GM21576 (cell line): ENCODE results near the gene CERS6.
"Not testable (repeated sequence)": the region's sequence is repeated elsewhere in the genome, so short reads cannot be mapped to it uniquely, and the experiment has no call there.

ENCODE experiments used
- ATAC-seq: cut with Tn5 transposase; IDR thresholded peaks from one replicate; pipeline ENCODE4 v1.9.1; 2021; ENCODE audit warnings: mild to moderate bottlenecking, moderate library complexity; ENCODE audit not compliant: unreplicated experiment

The CERS6 gene, protein sequence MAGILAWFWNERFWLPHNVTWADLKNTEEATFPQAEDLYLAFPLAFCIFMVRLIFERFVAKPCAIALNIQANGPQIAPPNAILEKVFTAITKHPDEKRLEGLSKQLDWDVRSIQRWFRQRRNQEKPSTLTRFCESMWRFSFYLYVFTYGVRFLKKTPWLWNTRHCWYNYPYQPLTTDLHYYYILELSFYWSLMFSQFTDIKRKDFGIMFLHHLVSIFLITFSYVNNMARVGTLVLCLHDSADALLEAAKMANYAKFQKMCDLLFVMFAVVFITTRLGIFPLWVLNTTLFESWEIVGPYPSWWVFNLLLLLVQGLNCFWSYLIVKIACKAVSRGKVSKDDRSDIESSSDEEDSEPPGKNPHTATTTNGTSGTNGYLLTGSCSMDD

DNA sequence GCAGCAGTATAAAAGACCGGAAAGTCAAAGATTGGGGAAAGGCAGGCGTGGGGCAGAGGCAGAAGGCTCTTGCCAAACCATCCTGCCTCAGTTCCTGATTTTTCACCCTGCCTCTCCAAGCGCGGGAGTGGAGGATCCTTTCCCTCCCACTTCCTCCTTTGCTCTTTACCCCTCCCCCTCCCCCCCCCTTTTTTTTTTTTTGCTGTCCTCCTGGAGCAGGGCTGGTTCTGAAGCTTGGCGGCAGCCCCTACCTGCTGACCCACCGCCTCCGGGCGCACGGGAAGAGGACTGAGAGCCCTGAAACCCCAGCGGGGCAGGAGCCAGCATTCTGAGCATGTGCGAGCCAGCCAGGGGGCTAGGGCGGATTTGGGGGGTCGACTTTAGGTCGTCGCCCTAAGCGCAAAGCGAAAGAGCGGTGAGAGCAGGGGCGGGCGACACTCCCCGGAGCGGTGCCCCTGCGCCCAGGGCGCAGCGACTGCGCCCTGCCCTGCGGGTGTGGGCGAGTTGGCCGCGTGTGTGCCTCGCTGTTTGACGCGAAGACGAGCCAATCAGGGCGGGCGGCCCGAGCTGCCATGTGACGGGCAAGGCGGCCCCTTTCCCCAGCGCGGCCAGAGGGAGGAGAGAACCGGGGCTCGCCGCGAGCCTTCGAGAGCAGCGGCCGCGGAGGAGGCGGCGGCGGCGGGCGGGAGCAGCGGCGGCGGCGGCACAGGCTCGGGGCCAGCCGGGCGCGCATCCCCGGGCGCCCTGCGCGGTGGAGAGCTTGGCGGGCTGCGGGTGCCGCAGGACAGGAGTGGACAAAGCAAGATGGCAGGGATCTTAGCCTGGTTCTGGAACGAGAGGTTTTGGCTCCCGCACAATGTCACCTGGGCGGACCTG is at the start of gene CERS6:
CERS6 (plus strand) TSS at position 628 of the 876 bp plus-strand sequence; CDS start at position 805, 177 bp downstream.
- peak; percentile 93 for ATAC-seq

DNA sequence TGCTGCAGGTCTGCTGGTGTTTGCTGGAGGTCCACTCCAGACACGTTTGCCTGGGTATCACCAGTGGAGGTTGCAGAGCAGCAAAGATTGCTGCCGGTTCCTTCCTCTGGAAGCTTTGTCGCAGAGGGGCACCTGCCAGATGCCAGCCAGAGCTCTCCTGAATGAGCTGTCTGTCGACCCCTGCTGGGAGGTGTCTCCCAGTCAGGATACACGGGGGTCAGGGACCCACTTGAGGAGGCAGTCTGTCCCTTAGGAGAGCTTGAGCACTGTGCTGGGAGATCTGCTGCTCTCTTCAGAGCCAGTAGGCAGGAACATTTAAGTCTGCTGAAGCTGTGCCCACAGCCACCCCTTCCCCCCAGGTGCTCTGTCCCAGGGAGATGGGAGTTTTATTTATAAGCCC is 43.8 kb upstream of the CERS6 start:
- not testable (repeated sequence) for ATAC-seq

DNA sequence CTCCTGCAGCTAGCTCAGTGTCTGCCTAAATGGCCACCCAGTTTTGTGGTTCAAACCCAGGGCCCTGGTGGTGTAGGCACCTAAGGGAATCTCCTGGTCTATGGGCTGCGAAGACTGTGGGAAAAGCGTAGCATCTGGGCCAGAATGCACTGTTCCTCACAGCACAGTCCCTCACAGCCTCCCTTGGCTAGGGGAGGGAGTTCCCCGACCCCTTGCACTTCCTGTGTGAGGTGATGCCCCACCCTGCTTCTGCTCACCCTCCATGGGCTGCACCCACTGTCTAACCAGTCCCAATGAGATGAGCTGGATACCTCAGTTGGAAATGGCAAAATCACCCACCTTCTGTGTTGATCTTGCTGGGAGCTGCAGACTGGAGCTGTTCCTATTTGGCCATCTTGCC is 43.0 kb upstream of the CERS6 start:
- ATAC-seq, result not testable (repeated sequence)

DNA sequence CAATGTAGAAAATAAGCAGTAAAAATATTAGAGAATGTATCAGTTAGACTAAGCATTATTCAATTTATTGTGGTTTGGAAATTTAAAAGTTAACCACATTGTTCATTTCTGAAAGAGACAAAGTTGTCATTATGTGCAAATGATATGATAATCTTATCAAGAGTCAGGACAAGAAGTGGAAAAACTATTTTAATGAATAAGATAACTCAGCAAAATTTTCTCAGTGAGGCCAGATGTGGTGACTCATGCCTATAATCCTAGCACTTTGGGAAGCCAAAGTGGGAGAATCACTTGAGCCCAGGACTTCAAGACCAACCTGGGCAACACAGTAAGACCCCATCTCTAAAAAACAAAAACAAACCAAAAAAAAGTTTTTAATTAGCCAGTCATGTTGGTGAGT is 39.5 kb upstream of the CERS6 start:
- no peak for ATAC-seq

DNA sequence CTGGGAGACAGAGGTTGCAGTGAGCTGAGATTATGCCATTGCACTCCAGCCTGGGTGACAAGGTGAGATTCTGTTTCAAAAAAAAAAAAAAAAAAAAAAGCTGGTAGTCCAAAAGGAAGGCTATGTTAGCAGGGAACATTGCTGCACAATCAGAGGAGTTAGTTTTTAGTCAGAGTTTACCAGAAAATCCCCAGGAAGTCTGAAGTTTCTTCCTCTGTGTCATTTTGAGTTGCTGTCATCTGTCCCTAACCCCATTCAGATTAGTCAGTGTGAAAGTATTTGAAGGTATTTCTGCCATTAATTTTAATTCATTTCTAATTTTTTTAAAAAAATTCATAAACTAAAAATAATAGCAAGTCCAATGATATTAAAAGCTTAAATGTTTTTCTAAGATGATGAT is 33.5 kb upstream of the CERS6 start:
- peak; percentile 67 for ATAC-seq

DNA sequence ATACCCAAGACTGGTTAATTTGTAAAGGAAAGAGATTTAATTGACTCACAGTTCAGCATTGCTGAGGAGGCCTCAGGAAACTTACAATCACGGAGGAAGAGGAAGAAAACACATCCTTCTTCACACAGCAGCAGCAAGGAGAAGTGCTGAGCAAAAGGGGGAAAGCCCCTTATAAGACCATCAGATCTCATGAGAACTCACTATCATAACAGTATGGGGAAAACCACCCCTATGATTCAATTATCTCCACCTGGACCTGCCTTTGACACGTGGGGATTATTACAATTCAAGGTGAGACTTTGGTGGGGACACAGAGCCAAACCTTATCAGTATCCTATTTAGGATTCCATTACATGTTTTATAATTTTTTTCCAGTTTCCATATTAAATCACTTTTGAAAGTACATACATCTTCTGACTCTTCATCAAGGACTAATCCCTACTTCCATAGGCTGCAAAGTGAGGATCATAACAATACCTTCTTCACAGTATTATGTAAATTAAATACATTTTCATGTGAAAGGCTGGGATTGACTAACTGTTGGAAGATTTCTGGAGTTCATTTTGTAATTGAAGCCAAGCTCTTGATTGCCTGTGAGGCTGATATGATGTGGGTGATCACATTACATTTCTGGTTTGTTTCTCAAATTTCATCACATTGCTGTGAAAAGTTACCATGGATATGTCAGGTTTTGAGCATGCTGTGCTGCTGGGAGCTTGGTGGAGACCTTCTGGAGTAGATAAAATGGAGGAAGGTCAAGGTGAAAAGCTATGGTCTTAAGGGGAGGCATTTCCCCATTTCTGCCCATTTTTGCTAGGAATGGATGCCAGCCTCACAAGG is 31.7 kb upstream of the CERS6 start:
- no peak for ATAC-seq

DNA sequence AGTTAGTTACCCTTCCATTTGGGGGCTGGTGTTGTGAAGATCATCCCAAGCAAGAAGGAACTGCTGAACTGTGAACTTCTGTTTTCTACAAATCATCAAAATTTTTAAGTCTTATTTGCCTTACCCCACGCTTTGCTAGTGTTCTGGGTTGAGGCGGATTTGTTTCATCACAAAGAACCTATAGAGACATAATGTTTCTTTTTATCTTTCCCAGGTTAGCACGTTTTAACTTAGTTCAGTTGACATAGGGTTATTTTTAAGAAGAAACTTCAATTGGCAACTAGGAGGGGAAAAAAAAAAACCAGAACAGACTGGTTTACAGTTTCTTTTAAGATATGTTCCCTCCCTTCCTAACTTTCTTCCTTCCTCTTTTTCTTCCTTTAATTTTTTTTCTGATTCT is 31.1 kb upstream of the CERS6 start:
- ATAC-seq, result no peak

DNA sequence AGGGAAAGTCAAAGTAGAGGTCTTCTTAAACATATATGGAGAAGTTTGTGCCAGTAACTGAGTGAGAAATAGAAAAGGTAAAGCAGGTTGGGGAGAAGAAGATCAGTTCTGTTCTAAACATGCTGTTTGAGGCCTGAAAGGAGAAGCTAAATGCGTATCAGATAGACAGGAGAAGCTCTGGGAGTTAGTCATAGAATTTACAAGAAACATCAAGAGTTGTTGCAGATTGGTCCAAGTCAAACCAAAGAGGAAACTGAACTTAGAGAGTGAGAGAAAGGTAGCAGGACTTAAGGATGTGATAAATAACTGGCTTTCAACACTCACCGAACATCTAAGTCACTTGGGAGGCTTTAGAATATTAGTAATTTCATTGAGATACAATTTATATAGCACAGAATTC is 29.2 kb upstream of the CERS6 start:
- ATAC-seq, result no peak

DNA sequence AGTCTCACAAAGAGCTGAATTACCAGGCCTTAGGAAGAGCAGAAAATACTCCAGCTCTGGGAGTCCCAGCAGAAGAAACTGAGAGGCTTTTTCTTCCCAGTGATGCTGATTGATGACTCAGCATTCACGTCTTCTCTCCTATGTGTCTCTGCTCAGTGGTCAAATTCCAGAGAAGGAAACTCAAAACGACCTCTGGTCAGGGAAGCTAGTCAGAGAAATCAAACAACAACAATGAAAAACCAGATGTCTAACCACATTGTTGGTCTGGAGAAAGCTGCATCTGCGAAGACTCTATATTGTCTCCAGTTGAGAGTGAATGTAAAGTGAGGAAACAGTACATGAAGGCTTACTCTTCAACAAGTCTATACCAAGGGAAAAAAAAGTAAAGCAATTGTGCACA is 28.6 kb upstream of the CERS6 start:
- no peak for ATAC-seq

DNA sequence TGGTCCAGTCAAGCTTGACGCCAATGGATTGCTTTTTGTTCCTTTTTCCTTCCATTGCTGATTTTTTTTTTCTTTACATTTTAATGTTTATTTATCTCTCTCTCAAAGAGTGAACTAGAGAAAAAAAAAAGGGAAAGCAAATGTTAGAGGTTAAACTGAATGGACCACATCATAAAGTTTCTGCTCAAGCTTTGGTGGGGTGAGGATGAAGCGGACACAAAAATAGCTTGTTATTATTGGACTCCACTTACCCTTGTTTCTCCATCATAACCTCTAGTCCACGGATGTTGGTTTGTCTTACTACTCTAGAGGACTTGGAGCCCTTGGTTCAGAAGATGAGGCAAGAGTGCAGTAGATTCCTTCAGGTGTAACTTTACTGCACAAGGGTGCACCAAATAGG is 27.6 kb upstream of the CERS6 start:
- ATAC-seq, result no peak

DNA sequence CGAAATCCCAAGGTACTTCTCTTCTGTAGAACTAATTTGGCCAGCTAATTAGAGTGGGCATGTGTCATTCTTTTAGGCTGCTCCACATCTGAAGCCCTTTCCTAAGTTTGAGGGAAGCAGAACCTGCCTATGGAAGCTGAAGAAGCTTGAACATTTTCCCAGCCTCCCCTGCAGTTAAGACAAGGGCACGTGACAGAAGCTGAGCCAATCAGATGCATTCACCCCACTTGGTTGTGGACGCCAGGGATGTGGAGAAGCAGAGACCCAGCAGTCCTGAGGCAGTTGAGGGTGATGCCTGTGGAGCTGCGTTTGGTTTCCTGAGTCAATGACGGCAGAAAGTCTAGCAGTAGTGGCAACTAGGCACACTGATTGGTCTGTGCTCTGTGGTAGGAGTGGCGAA is 26.1 kb upstream of the CERS6 start:
- ATAC-seq, result no peak

DNA sequence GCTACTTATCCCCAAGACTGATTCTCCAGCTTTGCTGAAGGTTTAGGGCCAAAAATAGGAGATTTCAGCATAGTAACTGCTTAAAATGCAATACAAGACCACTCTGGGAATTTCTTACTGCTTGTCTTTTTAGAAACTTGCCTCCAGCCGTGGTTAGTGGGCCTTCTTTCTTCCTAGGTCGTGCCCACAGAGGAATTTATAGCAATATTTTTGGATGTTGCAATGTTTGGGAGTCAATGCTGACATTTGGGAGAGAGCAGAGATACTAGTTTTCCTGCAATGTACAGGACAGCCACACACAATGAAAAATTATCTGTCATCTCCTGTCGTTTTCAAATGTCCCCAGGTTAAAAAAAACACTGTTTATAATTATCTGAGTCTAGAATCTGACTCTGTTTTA is 25.6 kb upstream of the CERS6 start:
- no peak for ATAC-seq

DNA sequence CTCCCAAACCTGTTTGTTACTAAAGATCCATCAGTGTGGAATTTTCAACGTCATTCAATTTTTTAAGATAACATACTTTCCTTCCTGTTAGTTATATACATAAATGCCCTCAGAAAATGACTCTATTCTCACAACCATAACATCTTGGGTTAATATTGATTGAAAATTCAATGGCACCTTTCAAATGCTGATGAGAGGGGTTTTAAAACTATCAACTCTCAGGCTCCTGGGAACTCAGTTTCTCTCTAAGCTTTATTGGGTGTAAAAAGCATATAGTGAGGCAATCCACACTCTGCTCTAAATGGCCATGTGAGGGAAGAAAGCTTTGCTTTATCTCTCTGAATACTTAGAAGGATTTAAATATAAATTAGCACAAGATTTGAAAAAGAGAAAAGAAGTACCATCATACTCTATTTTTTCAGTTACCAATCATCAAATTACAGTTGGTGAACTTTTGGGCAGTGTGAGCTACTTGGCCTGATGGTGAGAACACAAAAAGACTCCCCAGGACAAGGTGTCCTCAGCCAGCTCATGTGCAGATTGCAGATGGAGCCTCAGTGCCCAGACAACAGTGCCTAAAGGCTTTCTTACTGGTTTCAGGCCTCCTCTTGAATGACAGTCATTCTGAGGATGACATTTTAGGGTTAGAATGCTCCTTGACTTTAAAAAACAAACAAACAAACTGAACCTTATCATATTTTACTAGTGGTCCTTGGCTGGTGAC is 24.6 kb upstream of the CERS6 start:
- no peak for ATAC-seq

DNA sequence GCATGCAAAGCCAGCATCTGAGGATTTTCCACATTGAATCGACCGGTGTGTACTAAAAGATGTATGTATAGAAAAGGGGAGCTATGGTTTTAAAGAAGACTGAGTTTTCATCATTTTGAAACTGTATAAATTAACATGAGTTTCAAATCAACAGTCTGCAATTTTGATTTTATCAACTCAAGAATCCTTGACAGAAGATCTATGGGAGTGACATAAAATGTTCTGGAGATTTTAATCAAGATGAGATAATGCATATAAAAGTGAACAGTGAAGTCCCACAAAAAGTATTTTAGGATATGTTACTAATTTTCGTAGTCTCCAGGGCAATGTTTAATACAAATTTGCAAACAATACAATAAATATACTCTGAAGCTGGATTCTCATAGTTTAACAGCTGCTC is 24.0 kb upstream of the CERS6 start:
- ATAC-seq, result no peak

DNA sequence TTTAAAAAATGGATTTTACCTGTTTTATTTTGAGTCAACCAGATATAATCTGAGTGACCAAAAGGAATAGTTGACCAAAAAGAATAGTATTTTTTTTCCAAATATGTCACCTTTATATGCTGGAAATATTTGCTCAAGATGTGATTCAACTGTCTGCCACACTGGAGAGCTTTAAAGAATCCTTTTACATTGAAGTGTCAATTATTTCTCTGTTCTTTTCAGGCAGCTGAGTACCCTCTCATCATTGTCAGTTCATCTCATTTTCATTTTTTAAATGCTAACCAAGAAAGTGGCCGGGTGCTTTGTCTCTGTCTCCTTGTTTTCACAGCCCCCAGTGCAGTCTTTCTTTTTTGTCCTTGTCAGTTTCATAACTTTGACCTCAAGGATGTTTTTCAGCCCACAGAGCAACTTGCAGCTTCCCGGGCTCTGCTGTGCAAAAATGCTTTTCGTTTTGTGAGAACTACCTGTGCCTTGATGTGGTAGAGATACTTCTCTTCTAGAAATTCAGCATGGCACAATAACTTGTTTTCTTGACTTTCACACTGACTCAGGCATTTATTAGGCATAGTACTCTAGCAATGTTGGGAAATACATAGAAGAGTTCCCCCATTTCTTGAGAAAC is 23.4 kb upstream of the CERS6 start:
- ATAC-seq, result peak; percentile 62

DNA sequence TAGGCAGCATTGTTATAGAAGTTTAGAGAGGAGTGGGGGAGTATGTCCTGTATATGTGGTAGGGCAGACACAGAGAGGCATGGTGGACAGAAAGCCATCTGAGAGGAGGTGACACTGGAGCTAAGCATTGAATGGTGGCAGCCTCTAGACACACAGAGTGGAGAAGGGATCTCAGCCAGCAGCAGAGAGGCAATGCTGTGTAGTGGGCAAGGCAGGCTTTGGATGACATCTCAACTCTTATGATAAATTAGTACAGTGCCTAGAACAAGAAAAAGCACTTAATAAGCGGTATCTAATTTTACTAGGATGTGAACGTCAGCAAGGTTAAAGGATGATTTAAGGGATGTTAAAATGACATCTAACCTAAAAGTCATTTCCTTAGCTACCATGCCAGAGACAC is 22.5 kb upstream of the CERS6 start:
- ATAC-seq, result no peak

DNA sequence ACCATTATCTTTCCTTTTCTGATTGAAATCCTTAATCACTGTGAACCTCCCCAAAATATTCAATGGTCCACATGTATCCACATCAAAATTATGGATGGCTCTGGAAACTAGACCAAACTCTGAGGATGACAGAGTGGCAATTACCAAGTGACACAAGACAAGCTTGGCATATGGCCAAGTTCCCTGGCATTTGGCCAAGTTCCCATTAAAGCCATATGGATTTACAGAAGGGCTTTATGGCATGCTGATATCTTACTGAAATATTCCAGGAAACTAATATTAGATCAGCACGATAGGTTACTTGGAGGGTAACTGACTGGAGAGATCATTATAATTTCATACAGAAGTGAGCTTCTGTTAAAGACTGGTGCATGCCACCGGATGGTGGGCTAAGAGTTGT is 21.9 kb upstream of the CERS6 start:
- no peak for ATAC-seq

DNA sequence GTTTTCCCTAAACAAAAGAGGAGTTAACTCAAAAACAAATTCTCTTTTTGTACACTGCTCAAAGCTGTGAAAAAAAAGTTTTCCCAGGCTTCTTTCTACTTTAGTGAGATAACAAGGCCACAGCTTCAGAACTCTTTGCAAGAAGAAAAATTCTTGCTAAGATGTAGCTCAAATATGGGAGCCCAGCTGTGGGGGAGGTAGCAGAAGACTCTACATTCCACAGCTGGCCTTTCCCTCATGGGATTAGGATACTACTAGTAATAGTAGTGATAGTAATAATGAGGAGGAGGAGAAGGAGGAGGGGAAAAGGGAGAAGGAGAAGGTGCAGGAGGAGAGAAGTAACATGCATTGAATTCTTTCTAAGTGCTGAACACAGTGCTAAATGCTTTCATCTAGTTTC is 19.2 kb upstream of the CERS6 start:
- no peak for ATAC-seq

DNA sequence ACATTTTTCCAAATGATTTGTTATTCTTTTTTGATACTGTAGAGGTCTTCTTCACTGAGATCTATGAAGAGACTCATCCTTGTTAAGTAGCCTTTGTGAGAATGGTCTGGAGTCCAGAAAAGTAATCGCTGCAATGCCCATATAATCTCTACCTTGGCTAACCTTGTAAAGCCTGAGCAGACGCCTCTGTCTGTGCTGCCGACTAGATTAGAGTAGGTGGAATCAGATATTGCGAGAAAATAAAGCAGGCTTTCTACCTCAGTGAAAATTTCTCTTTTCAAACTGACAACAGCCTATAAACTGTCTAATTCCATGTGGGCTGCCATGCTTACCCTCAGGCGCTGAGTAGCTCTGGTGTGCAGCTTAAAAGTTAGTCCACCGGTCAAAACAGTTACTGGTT is 17.5 kb upstream of the CERS6 start:
- no peak for ATAC-seq

DNA sequence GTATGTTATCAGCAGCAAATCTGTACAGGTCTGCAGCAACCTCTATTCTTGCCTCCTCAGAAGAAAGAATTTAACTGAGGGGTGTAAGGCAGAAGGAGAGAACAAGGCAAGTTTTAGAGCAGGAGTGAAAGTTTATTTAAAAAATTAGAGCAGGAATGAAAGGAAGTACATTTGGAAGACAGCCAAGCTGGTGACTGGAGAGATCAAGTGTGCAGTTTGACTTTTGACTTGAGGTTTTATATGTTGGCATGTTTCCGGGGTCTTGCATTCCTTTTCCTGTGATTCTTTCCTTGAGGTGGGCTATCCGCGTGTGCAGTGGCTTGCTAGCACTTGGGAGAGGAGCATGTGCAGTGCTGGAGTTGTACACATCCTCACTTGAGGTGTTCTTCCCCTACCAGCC is 16.5 kb upstream of the CERS6 start:
- no peak for ATAC-seq
